Small intestine (tissue), 7 donors: ENCODE data around the gene DAP3. TPM values are rescaled to one million over a fixed set of nuclear protein-coding genes. Genes with fewer than 3 reads are reported as not detected.

ENCODE experiments used
- DNase-seq, 2 donors: peaks; one replicate each; pipeline versions ENCODE4 v3.0.0 to v3.0.0-alpha.2; 2013
- FAIRE-seq: peaks from 2 replicates; lab custom pipeline; 2012; peaks lifted over from hg19 to GRCh38; lab: Jason Lieb, UNC
- H3K27ac ChIP-seq, 3 donors: one replicate each; pipeline ENCODE4 v1.5.1; 2013; ENCODE audit warnings: low read length in 2 of 3, mild to moderate bottlenecking in 2 of 3, control low read depth in 1 of 3, inconsistent platforms in 1 of 3, low read depth in 1 of 3, moderate library complexity in 1 of 3
- H3K27me3 ChIP-seq, 3 donors: one replicate each; pipeline ENCODE4 v1.6.1; 2013; ENCODE audit warnings: low read length in 3 of 3, inconsistent platforms in 1 of 3; ENCODE audit not compliant: control insufficient read depth in 3 of 3, insufficient read depth in 3 of 3
- H3K36me3 ChIP-seq, 3 donors: one replicate each; pipeline ENCODE4 v1.6.1; 2013; ENCODE audit warnings: low read length in 3 of 3, inconsistent platforms in 1 of 3, low read depth in 1 of 3, mild to moderate bottlenecking in 1 of 3, moderate library complexity in 1 of 3; ENCODE audit not compliant: control insufficient read depth in 3 of 3, insufficient read depth in 2 of 3
- H3K4me1 ChIP-seq, 3 donors: one replicate each; pipeline ENCODE4 v1.6.1; 2013; ENCODE audit warnings: low read length in 2 of 3, inconsistent platforms in 1 of 3, low read depth in 1 of 3, mild to moderate bottlenecking in 1 of 3, moderate library complexity in 1 of 3; ENCODE audit not compliant: control insufficient read depth in 3 of 3, insufficient read depth in 2 of 3
- H3K4me3 ChIP-seq, 3 donors: one replicate each; pipeline ENCODE4 v1.5.1; 2013; ENCODE audit warnings: low read length in 3 of 3, control low read depth in 1 of 3, inconsistent platforms in 1 of 3, low read depth in 1 of 3, mild to moderate bottlenecking in 1 of 3, moderate library complexity in 1 of 3
- H3K9me3 ChIP-seq, 2 donors: one replicate each; pipeline ENCODE4 v1.6.1; 2013; ENCODE audit warnings: low read depth in 1 of 2, low read length in 1 of 2; ENCODE audit not compliant: control insufficient read depth in 2 of 2, insufficient read depth in 1 of 2
- WGBS, 3 donors: extraction: QIAGEN DNeasy Blood & Tissue Kit; methylation state at CpG; one replicate each; pipeline ENCODE4 v1.1.7; 2013; 5-methylcytosine and 5-hydroxymethylcytosine counted together
- polyA plus RNA-seq, 4 donors: library from polyadenylated mRNA; stranded (reverse) in 3 of 4; unstranded in 1 of 4; fragments of 200-250 nt in 3 of 4; fragments of 120-200 nt in 1 of 4; gene quantifications; one replicate each; pipeline versions ENCODE4 v1.2.1 to v1.2.3, GENCODE V29; 2013
- donor health status: healthy with polysubstance abuse.
- donor health status: control.
- donor health status: control.
- donor health status: Bipolar disorder and iron deficiency.
- donor health status: healthy.

DAP3 gene
- polyA plus RNA-seq, 4 donors = 86.5 to 97.8 (median 91.4) TPM

GRCh38 chr1:155773221-155773620 is 84.3 kb downstream of the DAP3 start:
- no peak for FAIRE-seq
- DNase-seq = no peak
- no peak overlapping the region for H3K4me3 ChIP-seq
- H3K36me3 ChIP-seq = peaks cover 14 to 59% (median 34%) of the 10 kb centered on the region in 3 donors
- 88 to 92% (median 90%) methylated on average over 2 of the region's 2 CpGs for WGBS, 3 donors
- H3K27me3 ChIP-seq = no peaks in the 10 kb centered on the region
- H3K27ac ChIP-seq = no peak overlapping the region
- H3K9me3 ChIP-seq = no peaks in the 10 kb centered on the region
- no peaks in the 10 kb centered on the region for H3K4me1 ChIP-seq

- H3K36me3 ChIP-seq = peaks cover 11 to 55% (median 23%) of the 10 kb centered on the region in 3 donors
- FAIRE-seq (no peak), DNase-seq (no peak)
- WGBS, 3 donors = 90 to 91% (median 91%) methylated on average over 4 of the region's 4 CpGs
- H3K4me1 ChIP-seq = no peaks in the 10 kb centered on the region
- no peak overlapping the region for H3K4me3 ChIP-seq
- H3K27ac ChIP-seq = no peak overlapping the region
- H3K27me3 ChIP-seq = no peaks in the 10 kb centered on the region
- no peaks in the 10 kb centered on the region for H3K9me3 ChIP-seq
These were observed 87.5 kb downstream of the DAP3 start for GRCh38 chr1:155776414-155776813.

GRCh38 chr1:155777582-155777981 is 88.7 kb downstream of the DAP3 start:
- no peaks in the 10 kb centered on the region for H3K27me3 ChIP-seq
- H3K27ac ChIP-seq = no peak overlapping the region
- WGBS, 3 donors = 86 to 93% (median 87%) methylated on average over 3 of the region's 3 CpGs
- no peaks in the 10 kb centered on the region for H3K9me3 ChIP-seq
- no peaks in the 10 kb centered on the region for H3K4me1 ChIP-seq
- H3K36me3 ChIP-seq = peaks cover 9 to 48% (median 15%) of the 10 kb centered on the region in 3 donors
- DNase-seq = no peak
- no peak for FAIRE-seq
- H3K4me3 ChIP-seq = no peak overlapping the region

Other genes starting within 250 kb of the DAP3 start
- 10 to 100 TPM in 1 of 4 donors, 1 to 10 TPM in 3; 3.5 to 30.9 (median 6.5) TPM for gene ASH1L, start 126.3 kb upstream of the DAP3 start, polyA plus RNA-seq
- 10 to 100 TPM; 13.4 to 36.3 (median 20.3) TPM for gene MSTO1, start 78.9 kb upstream of the DAP3 start, polyA plus RNA-seq
- gene YY1AP1, start 317 bp upstream of the DAP3 start, polyA plus RNA-seq = 10 to 100 TPM; 29.4 to 54.8 (median 35.2) TPM
- 10 to 100 TPM; 15.3 to 47.2 (median 22.0) TPM for gene GON4L, start 168.1 kb downstream of the DAP3 start, polyA plus RNA-seq
- gene SYT11, start 170.5 kb downstream of the DAP3 start, polyA plus RNA-seq = 10 to 100 TPM in 1 of 4 donors, 1 to 10 TPM in 1, under 1 TPM in 1, not detected in 1; 0.54 to 12.9 (median 4.7) TPM
- 10 to 100 TPM in 2 of 4 donors, 1 to 10 TPM in 2; 9.7 to 57.8 (median 11.7) TPM for gene RIT1, start 222.3 kb downstream of the DAP3 start, polyA plus RNA-seq
- gene KHDC4, start 245.3 kb downstream of the DAP3 start, polyA plus RNA-seq = 10 to 100 TPM in 3 of 4 donors, 1 to 10 TPM in 1; 7.3 to 70.5 (median 22.3) TPM